GM15510 (cell line): ENCODE data around the gene FHIT.

ENCODE experiments used
- POLR2A ChIP-seq: IDR thresholded peaks from 3 replicates; pipeline ENCODE4 v1.6.1; 2011; ENCODE audit warnings: borderline replicate concordance; ENCODE audit not compliant: insufficient read length; ENCODE audit errors: extremely low read depth

The FHIT gene

GRCh38 chr3:61118830-61119229 lies 132.4 kb downstream of the FHIT start:
- TF ChIP-seq POLR2A, result no peak

DNA sequence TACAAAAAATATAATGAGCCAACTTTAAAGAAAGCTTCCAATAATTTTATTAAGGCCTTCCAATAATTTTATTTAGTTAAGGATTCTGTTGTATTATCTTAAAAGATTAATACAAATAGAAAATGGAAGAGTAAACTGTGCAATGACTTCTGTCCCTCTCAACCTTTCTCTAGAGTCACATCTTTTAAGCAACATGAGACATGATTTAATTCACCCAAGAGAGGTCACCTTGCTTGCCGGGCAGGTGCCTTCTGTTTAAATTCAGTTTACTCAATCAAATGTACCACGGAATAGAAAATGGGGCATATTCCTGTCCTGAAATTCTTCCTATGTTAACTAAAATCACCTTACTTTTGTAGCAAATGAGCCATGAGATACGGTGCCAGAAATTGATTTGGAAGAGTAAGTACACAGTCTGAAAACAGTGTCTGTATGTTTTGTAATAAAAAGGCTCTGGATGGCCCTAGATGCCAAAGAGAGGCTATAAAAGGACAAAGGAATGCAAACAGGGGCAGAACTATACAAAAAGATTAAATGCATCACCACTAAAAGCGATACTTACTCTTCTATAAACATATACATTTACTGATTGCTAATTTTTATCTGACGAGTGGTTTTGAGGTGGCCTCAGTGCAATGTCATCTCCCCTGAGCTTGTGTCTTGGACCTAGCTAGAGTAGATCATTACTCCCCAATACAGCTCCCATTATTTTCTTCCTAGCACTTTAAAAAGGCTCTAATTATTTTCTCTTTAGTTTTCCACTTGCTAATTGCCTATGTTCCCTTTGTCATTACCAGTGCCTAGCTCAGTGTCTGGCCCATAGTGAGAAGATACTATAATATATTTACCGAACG lies 134.0 kb downstream of the FHIT start:
- no peak for TF ChIP-seq POLR2A

GRCh38 chr3:61114316-61114953 lies 136.8 kb downstream of the FHIT start:
- TF ChIP-seq POLR2A, result no peak

DNA sequence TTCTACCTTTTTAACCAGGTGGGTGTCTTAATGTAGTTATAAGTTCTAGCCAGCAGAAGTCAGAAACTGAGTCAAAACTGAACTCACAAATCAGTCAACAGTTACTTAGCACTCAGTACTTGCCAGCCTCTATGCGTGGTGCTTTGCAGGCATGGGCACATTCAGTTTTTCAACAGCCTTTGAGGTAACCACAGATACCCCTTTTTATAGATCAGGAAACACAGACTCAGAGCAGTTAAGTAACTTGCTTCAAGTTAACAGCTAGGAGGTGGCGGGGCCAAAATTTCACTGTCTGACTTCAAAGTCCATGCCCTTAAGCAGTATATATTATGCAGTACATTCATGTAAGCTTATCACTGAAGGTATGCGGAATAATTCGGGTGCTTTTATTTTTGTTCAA lies 139.4 kb downstream of the FHIT start:
- TF ChIP-seq POLR2A, result no peak

DNA sequence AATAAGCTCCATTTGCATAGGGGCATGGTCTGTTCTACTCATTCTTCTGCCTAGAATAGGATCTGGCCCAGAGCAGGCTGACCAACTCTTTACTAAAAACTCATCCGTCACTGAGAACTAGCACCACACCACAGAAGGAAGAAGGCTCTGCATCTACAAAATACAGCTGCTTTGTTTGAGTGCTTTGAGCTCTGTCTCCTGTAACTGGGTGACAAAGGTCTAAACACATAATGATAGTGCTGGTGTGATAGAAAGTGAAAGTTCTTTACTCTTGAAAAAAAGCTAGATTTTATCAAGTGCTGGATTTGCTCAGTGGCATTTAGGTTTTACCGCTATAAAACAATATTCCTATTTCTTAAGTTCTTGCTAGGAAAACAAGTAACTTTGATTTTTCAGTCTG lies 140.7 kb downstream of the FHIT start:
- no peak for TF ChIP-seq POLR2A

DNA sequence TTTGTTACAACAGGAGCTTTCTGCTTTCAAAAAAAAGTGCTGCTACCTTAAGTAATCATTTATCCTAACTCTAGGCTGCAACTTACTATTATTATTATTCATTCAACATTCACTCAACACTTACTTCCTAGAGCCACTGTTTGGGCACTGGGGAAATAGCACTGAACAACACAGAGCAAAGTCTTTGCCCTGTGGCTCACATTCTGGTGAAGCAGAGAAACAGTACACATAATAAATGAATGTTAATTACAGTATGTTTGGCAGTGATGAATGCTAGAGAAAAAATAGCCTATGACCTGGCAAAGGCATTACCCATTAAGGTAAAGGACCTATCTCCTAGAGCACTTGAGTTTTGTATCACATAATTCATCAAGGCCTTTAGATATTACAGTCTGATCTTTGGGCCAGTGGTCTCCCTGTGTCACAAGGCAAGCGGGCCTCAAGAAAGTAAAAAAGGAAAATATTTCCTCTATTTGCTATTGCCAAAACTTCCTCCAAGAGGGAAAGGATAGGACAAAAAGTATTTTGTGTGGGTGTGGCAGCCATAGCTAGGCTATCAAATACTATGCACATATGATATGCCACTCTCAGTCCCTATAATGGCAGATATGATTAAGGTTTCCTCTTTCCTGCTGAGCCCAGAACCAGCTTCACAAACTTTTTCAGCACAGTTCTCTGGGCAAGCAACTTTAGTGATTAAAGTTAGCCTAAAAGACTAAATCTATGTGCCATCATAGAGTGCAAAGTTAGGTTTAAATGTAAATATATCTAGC lies 142.8 kb downstream of the FHIT start:
- TF ChIP-seq POLR2A, result no peak

GRCh38 chr3:61094608-61095007 lies 156.6 kb downstream of the FHIT start:
- TF ChIP-seq POLR2A, result no peak

DNA sequence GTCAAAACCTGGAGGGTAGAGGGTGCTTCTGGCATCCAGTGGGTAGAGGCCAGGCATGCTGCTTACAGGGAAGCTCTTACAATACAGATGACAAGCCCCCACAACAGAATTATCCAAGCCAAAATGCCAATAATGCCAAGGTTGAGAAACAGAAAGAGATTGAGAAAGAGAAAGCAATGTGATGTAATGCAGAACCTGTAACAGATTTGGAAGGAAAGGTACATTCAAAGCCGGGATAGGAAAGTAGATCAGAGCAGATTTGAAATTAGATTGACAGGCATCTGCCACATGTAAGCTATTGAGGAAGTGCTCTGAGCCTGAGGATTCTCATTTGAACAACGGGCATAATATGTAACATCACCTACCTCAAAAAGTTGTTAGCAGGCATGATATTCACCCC lies 157.9 kb downstream of the FHIT start:
- no peak for TF ChIP-seq POLR2A

GRCh38 chr3:61092870-61093269 lies 158.4 kb downstream of the FHIT start:
- no peak for TF ChIP-seq POLR2A

GRCh38 chr3:61090389-61091169 lies 160.7 kb downstream of the FHIT start:
- no peak for TF ChIP-seq POLR2A

- TF ChIP-seq POLR2A, result no peak
These were observed 163.8 kb downstream of the FHIT start for GRCh38 chr3:61087465-61087864.

GRCh38 chr3:61081554-61081953 lies 169.7 kb downstream of the FHIT start:
- TF ChIP-seq POLR2A, result no peak

- TF ChIP-seq POLR2A, result no peak
These were observed 170.4 kb downstream of the FHIT start for GRCh38 chr3:61080737-61081445.
